ENCODE measurements around the gene RGS21.

Gene RGS21

DNA sequence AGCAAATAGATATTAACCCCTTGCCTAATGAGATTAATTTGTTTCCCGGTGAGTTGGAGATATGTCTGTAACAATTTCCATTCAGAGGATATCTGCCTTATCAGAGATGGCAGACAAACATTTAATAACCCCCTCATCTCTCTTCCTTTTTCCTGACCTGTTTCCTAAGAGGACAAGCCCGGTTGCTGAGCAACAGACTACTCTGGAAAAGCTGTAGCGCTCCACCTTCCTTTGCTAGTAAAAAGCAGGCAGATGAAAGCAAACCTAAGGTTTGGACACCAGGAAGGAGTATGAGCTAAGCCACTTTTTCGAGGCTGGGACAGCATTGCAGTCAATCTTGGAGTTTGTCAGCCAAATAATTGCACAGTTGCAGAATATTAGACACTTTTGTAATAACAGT, 82.4 kb downstream of the RGS21 start:
- H3F3A ChIP-seq (ENCODE audit: insufficient read depth, low read length) = no peaks in the 10 kb centered on the region
- H3K9me3 ChIP-seq (replicated peaks; ENCODE audit: insufficient read depth, low read length) = no peaks in the 10 kb centered on the region
- H3K27ac ChIP-seq (ENCODE audit: low read length) = no peak overlapping the region
- no peak for TF ChIP-seq EZH2 (optimal IDR thresholded peaks at IDR 0.05; ENCODE audit: low read depth, low read length)
- TF ChIP-seq EZH2phosphoT487 (IDR thresholded peaks at IDR 0.05; ENCODE audit: low read length) = no peak
- TF ChIP-seq CTCF (IDR thresholded peaks at IDR 0.05; ENCODE audit: low read length) = no peak
- no peaks in the 10 kb centered on the region for H3K27me3 ChIP-seq (replicated peaks; ENCODE audit: insufficient read depth, low read length)
- DNase-seq = no peak
- H3K9ac ChIP-seq (ENCODE audit: low read length) = no peak overlapping the region
- no peaks in the 10 kb centered on the region for H3K36me3 ChIP-seq (replicated peaks; ENCODE audit: insufficient read depth, low read length)
- no peak overlapping the region for H3K4me2 ChIP-seq (ENCODE audit: low read depth, low read length)
- no peaks in the 10 kb centered on the region for H3K4me1 ChIP-seq (ENCODE audit: low read length)
- no peaks in the 10 kb centered on the region for H3K9me2 ChIP-seq (replicated peaks; ENCODE audit: insufficient read depth, low read length)
- no peak overlapping the region for H3K4me3 ChIP-seq (ENCODE audit: low read length)
- no peaks in the 10 kb centered on the region for H3K79me2 ChIP-seq (ENCODE audit: low read length)
- H2AFZ ChIP-seq (ENCODE audit: low read length) = no peak overlapping the region
- H4K20me1 ChIP-seq (ENCODE audit: insufficient read depth, low read length) = no peaks in the 10 kb centered on the region

- Histone ChIP-seq H4K20me1 (ENCODE audit: insufficient read depth, low read length) (no peaks in the 10 kb centered on the region), H3K4me3 (ENCODE audit: low read length) (no peak overlapping the region), H3K4me2 (ENCODE audit: low read depth, low read length) (no peak overlapping the region), H3K9me2 (replicated peaks; ENCODE audit: insufficient read depth, low read length) (no peaks in the 10 kb centered on the region), H3K27ac (ENCODE audit: low read length) (no peak overlapping the region), H3K4me1 (ENCODE audit: low read length) (no peaks in the 10 kb centered on the region), H3K9ac (ENCODE audit: low read length) (no peak overlapping the region), H3K36me3 (replicated peaks; ENCODE audit: insufficient read depth, low read length) (no peaks in the 10 kb centered on the region), H3F3A (ENCODE audit: insufficient read depth, low read length) (no peaks in the 10 kb centered on the region), H3K9me3 (replicated peaks; ENCODE audit: insufficient read depth, low read length) (no peaks in the 10 kb centered on the region), H2AFZ (ENCODE audit: low read length) (no peak overlapping the region), H3K79me2 (ENCODE audit: low read length) (no peaks in the 10 kb centered on the region), H3K27me3 (replicated peaks; ENCODE audit: insufficient read depth, low read length) (no peaks in the 10 kb centered on the region)
- no peak for DNase-seq
- TF ChIP-seq EZH2phosphoT487 (IDR thresholded peaks at IDR 0.05; ENCODE audit: low read length) (no peak), EZH2 (optimal IDR thresholded peaks at IDR 0.05; ENCODE audit: low read depth, low read length) (no peak), CTCF (IDR thresholded peaks at IDR 0.05; ENCODE audit: low read length) (no peak)
Measured at GRCh38 chr1:192401825-192402224, 85.0 kb downstream of the RGS21 start.

DNA sequence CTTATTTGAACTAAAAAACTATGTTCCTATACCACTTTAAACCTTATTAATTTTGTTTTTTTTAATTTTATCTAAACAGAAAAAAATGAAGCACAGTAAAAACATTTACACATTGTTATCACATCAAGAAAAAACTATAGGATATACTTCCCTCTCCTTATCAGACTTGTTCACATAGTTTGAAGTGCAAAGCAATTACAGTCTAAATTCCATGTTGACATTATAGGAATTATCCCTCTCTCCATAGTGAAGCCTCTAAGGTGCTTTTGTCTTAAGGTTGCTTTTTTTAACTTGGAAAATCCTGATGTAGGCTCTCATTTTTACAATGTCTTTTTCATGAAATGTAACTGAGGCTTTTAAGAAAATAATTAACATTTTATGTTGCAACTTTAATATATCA, 85.8 kb downstream of the RGS21 start:
- Histone ChIP-seq H3K9me2 (replicated peaks; ENCODE audit: insufficient read depth, low read length) (no peaks in the 10 kb centered on the region), H3K79me2 (ENCODE audit: low read length) (no peaks in the 10 kb centered on the region), H3K4me1 (ENCODE audit: low read length) (no peaks in the 10 kb centered on the region), H4K20me1 (ENCODE audit: insufficient read depth, low read length) (no peaks in the 10 kb centered on the region), H2AFZ (ENCODE audit: low read length) (no peak overlapping the region), H3K9me3 (replicated peaks; ENCODE audit: insufficient read depth, low read length) (no peaks in the 10 kb centered on the region), H3K4me2 (ENCODE audit: low read depth, low read length) (no peak overlapping the region), H3K27ac (ENCODE audit: low read length) (no peak overlapping the region), H3F3A (ENCODE audit: insufficient read depth, low read length) (no peaks in the 10 kb centered on the region), H3K27me3 (replicated peaks; ENCODE audit: insufficient read depth, low read length) (no peaks in the 10 kb centered on the region), H3K36me3 (replicated peaks; ENCODE audit: insufficient read depth, low read length) (no peaks in the 10 kb centered on the region), H3K9ac (ENCODE audit: low read length) (no peak overlapping the region), H3K4me3 (ENCODE audit: low read length) (no peak overlapping the region)
- no peak for DNase-seq
- TF ChIP-seq CTCF (IDR thresholded peaks at IDR 0.05; ENCODE audit: low read length) (no peak), EZH2 (optimal IDR thresholded peaks at IDR 0.05; ENCODE audit: low read depth, low read length) (no peak), EZH2phosphoT487 (IDR thresholded peaks at IDR 0.05; ENCODE audit: low read length) (no peak)
